ENCODE data around the gene ROR2.

ROR2 gene

DNA sequence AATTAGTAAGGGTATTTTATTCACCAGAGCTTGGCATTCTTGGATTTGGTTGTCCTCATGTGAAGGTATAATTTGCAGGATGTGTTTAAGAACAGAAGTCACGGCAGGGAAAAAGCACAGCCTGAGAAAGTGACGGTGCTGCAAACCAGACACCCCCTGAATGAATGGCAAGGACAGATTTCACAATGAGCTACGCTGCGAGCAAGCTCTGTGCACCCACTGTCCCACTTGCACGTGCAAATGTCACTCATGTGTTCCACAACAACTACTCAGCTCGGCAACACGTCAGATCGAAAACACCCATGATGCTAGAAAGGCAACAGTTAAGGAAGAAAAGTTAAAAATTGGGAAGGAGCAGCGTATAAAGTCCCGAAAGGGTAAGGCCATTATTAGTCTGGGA lies 168.9 kb downstream of the ROR2 start:
- no peak overlapping the region for H3K4me3 ChIP-seq (ENCODE audit: low read length)
- H2BK120ac ChIP-seq (ENCODE audit: low read depth, low read length) = no peak overlapping the region
- no peak overlapping the region for H2AK5ac ChIP-seq (ENCODE audit: low read length)
- no peak overlapping the region for H2BK15ac ChIP-seq (replicated peaks; ENCODE audit: low read depth)
- no peak overlapping the region for H3K27ac ChIP-seq (ENCODE audit: low read depth, low read length)
- no peak overlapping the region for H3K23ac ChIP-seq (ENCODE audit: low read length)
- H4K5ac ChIP-seq (ENCODE audit: low read length) = no peak overlapping the region
- no CpG with 5 or more reads among the region's 10 CpGs for WGBS (ENCODE audit: extremely low coverage, insufficient coverage, low lambda C conversion rate)
- H3K79me2 ChIP-seq (ENCODE audit: control insufficient read depth, insufficient read depth, low read length) = peaks cover 14% of the 10 kb centered on the region
- no peak overlapping the region for H3K9ac ChIP-seq (ENCODE audit: low read length)
- H3K4ac ChIP-seq (ENCODE audit: low read depth, low read length) = no peak overlapping the region
- H3K36me3 ChIP-seq (ENCODE audit: control insufficient read depth, insufficient read depth, low read length) = no peaks in the 10 kb centered on the region
- H3K79me1 ChIP-seq (ENCODE audit: low read length) = peaks cover 36% of the 10 kb centered on the region
- DNase-seq = no peak
- H2BK5ac ChIP-seq (ENCODE audit: low read length) = no peak overlapping the region
- peaks cover 2% of the 10 kb centered on the region for H3K4me1 ChIP-seq (ENCODE audit: control insufficient read depth, low read depth, low read length)
- no peak overlapping the region for H3K56ac ChIP-seq (ENCODE audit: low read length)
- no peak overlapping the region for H4K8ac ChIP-seq (ENCODE audit: low read depth, low read length)
- no peak overlapping the region for H3K4me2 ChIP-seq (ENCODE audit: low read length)
- H3K18ac ChIP-seq (ENCODE audit: low read length) = no peak overlapping the region
- H3K27me3 ChIP-seq (ENCODE audit: insufficient read depth, low read length, poor library complexity) = no peaks in the 10 kb centered on the region

DNA sequence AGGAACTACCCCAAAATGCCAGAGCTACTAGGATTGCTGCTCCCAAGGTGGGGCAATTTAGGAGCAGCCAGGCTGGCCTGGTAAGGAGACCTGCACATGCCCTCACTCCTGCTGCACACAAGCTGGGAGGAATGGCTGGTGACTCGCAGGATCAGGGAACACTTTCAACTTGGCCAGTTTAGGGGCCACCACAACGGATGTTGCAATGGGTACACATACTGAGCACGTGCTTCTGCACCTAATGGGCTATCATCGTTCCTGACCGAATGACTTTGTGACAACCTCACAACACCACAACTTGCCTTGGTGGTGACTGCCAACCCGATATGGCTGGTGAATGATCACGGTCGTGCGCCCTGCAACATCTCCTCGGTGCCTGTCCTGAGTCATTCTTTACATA lies 172.0 kb downstream of the ROR2 start:
- H3K4me1 ChIP-seq (ENCODE audit: control insufficient read depth, low read depth, low read length) = peaks cover 5% of the 10 kb centered on the region
- H3K9ac ChIP-seq (ENCODE audit: low read length) = no peak overlapping the region
- H3K27me3 ChIP-seq (ENCODE audit: insufficient read depth, low read length, poor library complexity) = no peaks in the 10 kb centered on the region
- H3K36me3 ChIP-seq (ENCODE audit: control insufficient read depth, insufficient read depth, low read length) = no peaks in the 10 kb centered on the region
- peaks cover 5% of the 10 kb centered on the region for H3K79me2 ChIP-seq (ENCODE audit: control insufficient read depth, insufficient read depth, low read length)
- no peak overlapping the region for H4K8ac ChIP-seq (ENCODE audit: low read depth, low read length)
- H3K4me3 ChIP-seq (ENCODE audit: low read length) = no peak overlapping the region
- no peak overlapping the region for H4K5ac ChIP-seq (ENCODE audit: low read length)
- H2BK15ac ChIP-seq (replicated peaks; ENCODE audit: low read depth) = no peak overlapping the region
- no peak overlapping the region for H3K56ac ChIP-seq (ENCODE audit: low read length)
- no peak overlapping the region for H3K4ac ChIP-seq (ENCODE audit: low read depth, low read length)
- H2AK5ac ChIP-seq (ENCODE audit: low read length) = no peak overlapping the region
- H2BK120ac ChIP-seq (ENCODE audit: low read depth, low read length) = no peak overlapping the region
- H3K18ac ChIP-seq (ENCODE audit: low read length) = no peak overlapping the region
- H3K27ac ChIP-seq (ENCODE audit: low read depth, low read length) = no peak overlapping the region
- H2BK5ac ChIP-seq (ENCODE audit: low read length) = no peak overlapping the region
- no peak overlapping the region for H3K23ac ChIP-seq (ENCODE audit: low read length)
- H3K4me2 ChIP-seq (ENCODE audit: low read length) = no peak overlapping the region
- H3K79me1 ChIP-seq (ENCODE audit: low read length) = peaks cover 24% of the 10 kb centered on the region
- WGBS (ENCODE audit: extremely low coverage, insufficient coverage, low lambda C conversion rate) = no CpG with 5 or more reads among the region's 10 CpGs
- DNase-seq = no peak

DNA sequence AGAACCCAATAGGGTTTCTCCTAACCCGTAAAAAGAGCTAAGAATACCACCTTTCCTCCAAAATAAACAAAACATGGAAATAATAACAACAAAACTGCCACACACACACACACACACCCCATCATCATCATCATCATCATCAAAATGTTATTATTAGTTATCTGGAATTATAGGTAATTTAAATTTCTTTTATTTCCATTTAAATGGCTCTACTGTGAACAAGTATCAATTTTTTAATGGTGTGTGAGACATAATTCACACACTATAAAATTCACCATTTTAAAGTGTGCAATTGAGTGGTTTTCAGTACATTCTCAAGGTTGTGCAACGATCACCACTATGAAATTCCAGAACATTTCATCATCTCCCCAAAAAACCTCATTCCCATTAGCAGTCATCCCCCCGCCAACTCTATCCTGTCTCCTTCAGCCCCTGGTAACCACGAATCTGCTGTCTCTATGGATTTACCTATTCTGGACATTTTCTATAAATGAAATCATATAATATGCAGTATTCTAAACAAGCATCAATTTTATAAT lies 172.7 kb downstream of the ROR2 start:
- no peak overlapping the region for H4K5ac ChIP-seq (ENCODE audit: low read length)
- DNase-seq = no peak

DNA sequence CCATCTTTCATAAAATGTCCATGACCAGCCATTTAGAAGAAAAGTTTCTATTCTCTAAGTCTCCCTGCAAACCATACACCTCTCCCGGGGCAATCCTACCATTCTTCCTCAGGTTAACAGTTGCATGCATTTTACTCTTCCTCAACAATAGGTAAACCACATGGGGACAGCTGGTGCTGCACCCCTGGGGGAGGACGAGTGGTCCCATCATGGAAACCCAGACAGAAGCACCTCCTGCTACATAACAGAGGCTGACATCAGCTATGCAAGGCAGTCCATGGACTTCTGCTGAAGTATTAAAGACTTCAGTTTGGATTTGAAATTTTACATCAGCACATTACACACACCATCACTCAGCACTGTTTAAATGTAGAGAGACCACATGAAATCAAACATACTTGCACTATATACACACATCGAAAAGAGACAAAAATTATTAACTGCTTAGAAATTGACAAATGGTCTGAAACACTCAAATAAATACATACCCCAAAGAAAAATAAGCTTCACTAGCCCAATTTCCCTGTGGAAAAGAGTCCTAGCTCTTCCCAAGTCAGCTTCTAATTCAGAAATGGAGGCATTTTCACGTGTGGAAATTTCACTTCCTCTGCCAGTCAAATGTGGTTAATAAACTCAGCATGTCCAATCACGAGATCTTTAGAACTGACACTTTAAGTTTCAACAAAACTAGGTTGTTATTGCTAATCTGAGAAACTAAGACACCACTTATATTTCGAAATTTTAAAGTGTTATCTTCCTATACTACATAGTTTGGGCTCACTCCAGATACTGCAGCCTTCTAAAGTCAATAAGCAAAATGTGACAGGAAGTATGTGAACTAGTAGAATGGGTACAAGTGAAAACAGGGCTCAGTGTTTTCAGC lies 173.4 kb downstream of the ROR2 start:
- no peak overlapping the region for H2BK120ac ChIP-seq (ENCODE audit: low read depth, low read length)
- no peak overlapping the region for H3K18ac ChIP-seq (ENCODE audit: low read length)
- no peak overlapping the region for H4K8ac ChIP-seq (ENCODE audit: low read depth, low read length)
- H2AK5ac ChIP-seq (ENCODE audit: low read length) = no peak overlapping the region
- H3K4me1 ChIP-seq (ENCODE audit: control insufficient read depth, low read depth, low read length) = peaks cover 3% of the 10 kb centered on the region
- no peak overlapping the region for H3K27ac ChIP-seq (ENCODE audit: low read depth, low read length)
- H3K4ac ChIP-seq (ENCODE audit: low read depth, low read length) = no peak overlapping the region
- no peak overlapping the region for H3K56ac ChIP-seq (ENCODE audit: low read length)
- H3K79me1 ChIP-seq (ENCODE audit: low read length) = peaks cover 20% of the 10 kb centered on the region
- H4K5ac ChIP-seq (ENCODE audit: low read length) = no peak overlapping the region
- no peaks in the 10 kb centered on the region for H3K27me3 ChIP-seq (ENCODE audit: insufficient read depth, low read length, poor library complexity)
- no peaks in the 10 kb centered on the region for H3K36me3 ChIP-seq (ENCODE audit: control insufficient read depth, insufficient read depth, low read length)
- H3K4me3 ChIP-seq (ENCODE audit: low read length) = no peak overlapping the region
- no peak overlapping the region for H2BK5ac ChIP-seq (ENCODE audit: low read length)
- no peak overlapping the region for H3K23ac ChIP-seq (ENCODE audit: low read length)
- H3K79me2 ChIP-seq (ENCODE audit: control insufficient read depth, insufficient read depth, low read length) = peaks cover 5% of the 10 kb centered on the region
- no peak overlapping the region for H3K4me2 ChIP-seq (ENCODE audit: low read length)
- H2BK15ac ChIP-seq (replicated peaks; ENCODE audit: low read depth) = no peak overlapping the region
- no peak for DNase-seq
- WGBS (ENCODE audit: extremely low coverage, insufficient coverage, low lambda C conversion rate) = no CpG with 5 or more reads among the region's 6 CpGs
- H3K9ac ChIP-seq (ENCODE audit: low read length) = no peak overlapping the region

More for the DNA sequence above, 172.7 kb downstream of the ROR2 start:
- no peak overlapping the region for H3K18ac ChIP-seq (ENCODE audit: low read length)
- H3K79me2 ChIP-seq (ENCODE audit: control insufficient read depth, insufficient read depth, low read length) = peaks cover 5% of the 10 kb centered on the region
- no peak overlapping the region for H3K4me2 ChIP-seq (ENCODE audit: low read length)
- H3K4me3 ChIP-seq (ENCODE audit: low read length) = no peak overlapping the region
- H4K8ac ChIP-seq (ENCODE audit: low read depth, low read length) = no peak overlapping the region
- H2BK120ac ChIP-seq (ENCODE audit: low read depth, low read length) = no peak overlapping the region
- no peaks in the 10 kb centered on the region for H3K36me3 ChIP-seq (ENCODE audit: control insufficient read depth, insufficient read depth, low read length)
- H3K4me1 ChIP-seq (ENCODE audit: control insufficient read depth, low read depth, low read length) = peaks cover 3% of the 10 kb centered on the region
- H3K9ac ChIP-seq (ENCODE audit: low read length) = no peak overlapping the region
- H2BK15ac ChIP-seq (replicated peaks; ENCODE audit: low read depth) = no peak overlapping the region
- H2AK5ac ChIP-seq (ENCODE audit: low read length) = no peak overlapping the region
- H3K79me1 ChIP-seq (ENCODE audit: low read length) = peaks cover 20% of the 10 kb centered on the region
- no peak overlapping the region for H3K27ac ChIP-seq (ENCODE audit: low read depth, low read length)
- no peak overlapping the region for H3K23ac ChIP-seq (ENCODE audit: low read length)
- H3K27me3 ChIP-seq (ENCODE audit: insufficient read depth, low read length, poor library complexity) = no peaks in the 10 kb centered on the region
- no peak overlapping the region for H2BK5ac ChIP-seq (ENCODE audit: low read length)
- no peak overlapping the region for H3K4ac ChIP-seq (ENCODE audit: low read depth, low read length)
- H3K56ac ChIP-seq (ENCODE audit: low read length) = no peak overlapping the region
- WGBS (ENCODE audit: extremely low coverage, insufficient coverage, low lambda C conversion rate) = no CpG with 5 or more reads among the region's 4 CpGs

DNA sequence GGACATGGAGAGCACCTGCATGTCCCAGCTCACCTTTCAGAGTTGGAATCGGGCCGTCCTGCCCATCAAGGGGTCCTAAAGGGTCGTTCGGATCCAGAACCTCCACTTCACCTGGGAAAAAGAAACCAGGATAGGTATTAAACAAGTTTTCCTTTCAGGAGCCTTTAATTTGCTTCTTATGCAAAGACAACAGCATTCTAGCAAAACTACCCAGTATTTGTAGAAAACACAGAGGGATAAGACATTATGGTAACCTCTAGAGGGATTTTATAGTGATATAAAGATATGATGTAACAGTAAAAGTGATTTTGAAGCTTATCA lies 174.4 kb downstream of the ROR2 start:
- no peak overlapping the region for H3K18ac ChIP-seq (ENCODE audit: low read length)
- no peak overlapping the region for H3K23ac ChIP-seq (ENCODE audit: low read length)
- no peak overlapping the region for H4K5ac ChIP-seq (ENCODE audit: low read length)
- H3K27ac ChIP-seq (ENCODE audit: low read depth, low read length) = no peak overlapping the region
- no peak overlapping the region for H3K9ac ChIP-seq (ENCODE audit: low read length)
- no peak overlapping the region for H3K4me2 ChIP-seq (ENCODE audit: low read length)
- no peak for DNase-seq
- H2BK5ac ChIP-seq (ENCODE audit: low read length) = no peak overlapping the region
- no peak overlapping the region for H3K4ac ChIP-seq (ENCODE audit: low read depth, low read length)
- H3K79me2 ChIP-seq (ENCODE audit: control insufficient read depth, insufficient read depth, low read length) = peaks cover 11% of the 10 kb centered on the region
- no peaks in the 10 kb centered on the region for H3K36me3 ChIP-seq (ENCODE audit: control insufficient read depth, insufficient read depth, low read length)
- peaks cover 3% of the 10 kb centered on the region for H3K4me1 ChIP-seq (ENCODE audit: control insufficient read depth, low read depth, low read length)
- no CpG with 5 or more reads among the region's 4 CpGs for WGBS (ENCODE audit: extremely low coverage, insufficient coverage, low lambda C conversion rate)
- H3K27me3 ChIP-seq (ENCODE audit: insufficient read depth, low read length, poor library complexity) = no peaks in the 10 kb centered on the region
- no peak overlapping the region for H2BK15ac ChIP-seq (replicated peaks; ENCODE audit: low read depth)
- H3K56ac ChIP-seq (ENCODE audit: low read length) = no peak overlapping the region
- no peak overlapping the region for H2AK5ac ChIP-seq (ENCODE audit: low read length)
- no peak overlapping the region for H4K8ac ChIP-seq (ENCODE audit: low read depth, low read length)
- no peak overlapping the region for H2BK120ac ChIP-seq (ENCODE audit: low read depth, low read length)
- H3K4me3 ChIP-seq (ENCODE audit: low read length) = no peak overlapping the region
- H3K79me1 ChIP-seq (ENCODE audit: low read length) = peaks cover 26% of the 10 kb centered on the region

Data from mesendoderm (in vitro differentiated cells).